Glutamatergic neuron (in vitro differentiated cells): ENCODE measurements around the gene TRIM17. TPM values are rescaled to one million over a fixed set of nuclear protein-coding genes. Genes with fewer than 3 reads are reported as not detected.
A peak's percentile ranks its signal among the peaks of the same experiment; 100 is the strongest.

ENCODE experiments used
- DNase-seq: peaks from one replicate; pipeline ENCODE4 v3.0.0; 2022
- H3K27ac Mint-ChIP-seq: one replicate; pipeline ENCODE4 v1.8.0; 2020; ENCODE audit warnings: mild to moderate bottlenecking, mixed read lengths, inconsistent platforms; ENCODE audit not compliant: unreplicated experiment
- H3K27me3 Mint-ChIP-seq: one replicate; pipeline ENCODE4 v1.8.0; 2020; ENCODE audit warnings: mild to moderate bottlenecking, moderate library complexity, mixed read lengths, inconsistent platforms; ENCODE audit not compliant: unreplicated experiment
- H3K36me3 Mint-ChIP-seq: one replicate; pipeline ENCODE4 v1.8.0; 2020; ENCODE audit warnings: mild to moderate bottlenecking, mixed read lengths, inconsistent platforms; ENCODE audit not compliant: unreplicated experiment
- H3K4me1 Mint-ChIP-seq: one replicate; pipeline ENCODE4 v1.8.0; 2020; ENCODE audit warnings: mild to moderate bottlenecking, low read depth, mixed read lengths, inconsistent platforms; ENCODE audit not compliant: unreplicated experiment
- H3K4me3 Mint-ChIP-seq: one replicate; pipeline ENCODE4 v1.8.0; 2020; ENCODE audit warnings: mild to moderate bottlenecking, mixed read lengths, inconsistent platforms; ENCODE audit not compliant: unreplicated experiment
- H3K9me3 Mint-ChIP-seq: one replicate; pipeline ENCODE4 v1.8.0; 2020; ENCODE audit warnings: mild to moderate bottlenecking, moderate library complexity, mixed read lengths, inconsistent platforms; ENCODE audit not compliant: unreplicated experiment
- CTCF ChIP-seq: fragments of 200-600 bp; sonication (generic); IDR thresholded peaks from one replicate; pipeline ENCODE4 v1.5.0; 2021; ENCODE audit not compliant: partially characterized antibody, unreplicated experiment
- total RNA-seq: library from RNA; stranded (reverse); fragmentation: NEBNext Ultra II Directional; extraction: Animal tissue kit (Norgen Biotek cat#: 25700); gene quantifications from one replicate; pipeline ENCODE4 v1.2.1, GENCODE V29; 2021; ENCODE audit not compliant: unreplicated experiment

The TRIM17 gene
- total RNA-seq, 1 donor from 2014 or later, result not detected

GRCh38 chr1:228378873-228379460, 37.7 kb downstream of the TRIM17 start:
- Mint-ChIP-seq H3K4me1 (no peaks in the 10 kb centered on the region), H3K27me3 (peaks cover 13% of the 10 kb centered on the region), H3K9me3 (peaks cover 6% of the 10 kb centered on the region), H3K27ac (no peak overlapping the region), H3K4me3 (peak overlapping the region; percentile 88), H3K36me3 (no peaks in the 10 kb centered on the region)
- TF ChIP-seq CTCF, result no peak
- peak; percentile 26 for DNase-seq

GRCh38 chr1:228378090-228378872, 38.4 kb downstream of the TRIM17 start:
- H3K27ac Mint-ChIP-seq, result no peak overlapping the region

GRCh38 chr1:228377664-228378089, 39.0 kb downstream of the TRIM17 start:
- TF ChIP-seq CTCF, result no peak
- Mint-ChIP-seq H3K9me3 (peaks cover 7% of the 10 kb centered on the region), H3K27ac (no peak overlapping the region), H3K36me3 (no peaks in the 10 kb centered on the region), H3K27me3 (peaks cover 13% of the 10 kb centered on the region), H3K4me3 (peak overlapping the region; percentile 34), H3K4me1 (no peaks in the 10 kb centered on the region)
- DNase-seq, result no peak

More at GRCh38 chr1:228378090-228378872, 38.4 kb downstream of the TRIM17 start:
- no peaks in the 10 kb centered on the region for H3K4me1 Mint-ChIP-seq
- peak; percentile 74 for DNase-seq
- H3K9me3 Mint-ChIP-seq, result peaks cover 7% of the 10 kb centered on the region
- H3K4me3 Mint-ChIP-seq, result peak overlapping the region; percentile 88
- TF ChIP-seq CTCF, result peak; percentile 68
- H3K27me3 Mint-ChIP-seq, result peaks cover 13% of the 10 kb centered on the region
- H3K36me3 Mint-ChIP-seq, result no peaks in the 10 kb centered on the region

- Mint-ChIP-seq H3K4me3 (peak overlapping the region; percentile 34), H3K36me3 (no peaks in the 10 kb centered on the region), H3K27me3 (peaks cover 12% of the 10 kb centered on the region), H3K9me3 (peaks cover 7% of the 10 kb centered on the region), H3K4me1 (no peaks in the 10 kb centered on the region), H3K27ac (no peak overlapping the region)
- DNase-seq, result no peak
- TF ChIP-seq CTCF, result no peak
These were observed 39.7 kb downstream of the TRIM17 start for GRCh38 chr1:228376651-228377631.
